Upper lobe of left lung (tissue), 4 donors: ENCODE measurements around the gene AP3M1.

Experiments used
- CTCF ChIP-seq, 6 experiments: fragments of 450-650 bp in 4 of 6; fragments of 200-600 bp in 2 of 6; sonication (generic) in 2 of 6; IDR thresholded peaks; one replicate each; pipeline ENCODE4 v1.5.1; 2016 to 2019; ENCODE audit warnings: antibody characterized with exemption in 6 of 6
- EP300 ChIP-seq, 4 donors: sonication (generic); formaldehyde crosslinking; IDR thresholded peaks; one replicate each; pipeline ENCODE4 v1.5.1; 2017; ENCODE audit warnings: antibody characterized with exemption in 4 of 4, control low read depth in 2 of 4
- POLR2A ChIP-seq, 4 donors: fragments of 450-650 bp; IDR thresholded peaks; one replicate each; pipeline ENCODE4 v1.5.1; 2016 to 2017; ENCODE audit warnings: antibody characterized with exemption in 4 of 4, mild to moderate bottlenecking in 2 of 4
- POLR2AphosphoS5 ChIP-seq, 2 donors: sonication (generic); formaldehyde crosslinking; IDR thresholded peaks; one replicate each; pipeline ENCODE4 v1.5.1; 2017; ENCODE audit warnings: antibody characterized with exemption in 2 of 2

GRCh38 chr10:74194545-74194944 lies 43.9 kb upstream of the AP3M1 start:
- TF ChIP-seq CTCF (IDR thresholded peaks at IDR 0.05) (no peak), EP300 (IDR thresholded peaks at IDR 0.05) (no peak), POLR2A (IDR thresholded peaks at IDR 0.05) (no peak), POLR2AphosphoS5 (IDR thresholded peaks at IDR 0.05) (no peak)
